Measurements from ENCODE around the gene MGMT.

The MGMT gene

DNA sequence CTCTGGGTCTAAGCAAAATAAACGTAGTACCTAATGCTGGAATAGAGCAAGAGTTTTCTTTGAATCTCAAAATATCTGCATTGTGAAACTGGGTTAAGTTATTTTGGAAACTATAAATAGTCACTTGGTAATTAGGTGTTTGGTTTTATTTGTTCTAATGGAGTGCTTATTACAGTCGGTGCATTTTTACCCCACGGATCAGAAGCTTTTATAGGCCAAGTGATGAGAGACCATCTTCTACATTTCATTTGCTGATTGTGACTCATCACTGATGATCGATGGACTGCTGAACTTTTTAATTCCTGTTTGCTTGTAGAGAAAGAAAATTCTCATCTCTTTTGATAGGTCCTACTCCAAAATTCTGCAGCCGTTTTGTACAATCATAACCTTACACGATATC is 28.2 kb downstream of the MGMT start:
- ATAC-seq (no peak), DNase-seq (no peak)

DNA sequence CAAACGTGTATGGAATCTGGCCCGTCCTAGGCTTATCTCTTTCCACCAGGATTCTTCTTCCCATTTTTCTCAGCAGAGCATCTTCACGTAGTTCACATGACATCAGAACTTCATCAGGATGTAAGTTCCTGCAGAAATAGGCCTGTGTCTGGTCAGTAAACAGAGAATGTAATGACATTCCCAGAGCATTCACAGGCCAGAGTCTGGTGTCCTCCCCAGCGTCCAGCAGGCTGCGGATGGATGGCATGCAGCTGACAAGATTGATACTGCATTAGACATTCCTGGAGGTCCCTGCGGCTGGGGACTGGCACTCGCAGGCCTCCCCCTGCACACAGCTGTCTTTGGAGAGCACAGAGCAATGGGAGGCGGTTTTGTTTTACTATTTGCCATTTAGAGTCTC is 28.7 kb downstream of the MGMT start:
- no peak for DNase-seq
- no peak for ATAC-seq

DNA sequence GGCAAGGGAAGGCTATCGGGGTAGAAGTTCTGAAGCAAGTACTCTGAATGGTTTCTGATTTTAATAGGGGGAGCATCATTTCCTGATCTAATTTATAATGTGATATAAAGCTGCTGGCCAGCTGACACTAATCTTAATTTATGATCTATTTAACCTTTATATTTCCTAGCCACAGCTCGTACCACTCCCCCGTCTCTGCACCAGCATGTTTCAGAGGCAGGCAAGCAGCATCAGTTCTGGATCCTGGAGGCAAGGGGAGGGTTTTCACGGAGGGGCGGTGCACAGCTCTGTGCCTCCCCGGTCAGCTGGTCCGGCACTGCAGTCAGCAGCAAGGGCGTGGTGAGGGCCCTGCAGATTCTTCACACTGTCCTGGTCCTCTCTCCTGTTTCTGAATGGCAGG is 30.0 kb downstream of the MGMT start:
- ATAC-seq (no peak), DNase-seq (no peak)

DNA sequence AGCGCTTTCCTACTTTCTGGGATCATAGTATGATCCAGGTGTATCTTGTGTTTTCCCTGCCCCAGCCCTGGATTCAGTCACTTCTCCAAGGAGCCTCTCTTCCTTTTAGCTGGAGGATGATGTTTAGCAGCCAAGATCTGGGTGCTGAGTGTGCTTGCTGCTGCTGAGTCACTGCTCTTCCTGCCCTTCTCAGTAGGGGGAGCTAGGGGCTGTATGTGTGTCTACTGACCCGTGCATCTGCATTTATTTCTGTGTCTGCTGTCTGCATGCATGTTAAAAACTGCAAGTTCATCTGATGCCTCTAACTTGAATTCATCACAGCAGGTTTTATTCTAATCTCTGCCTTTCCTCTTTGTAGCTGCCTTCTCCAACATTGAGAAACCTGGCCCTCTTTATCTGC is 31.6 kb downstream of the MGMT start:
- ATAC-seq (no peak), DNase-seq (no peak)

DNA sequence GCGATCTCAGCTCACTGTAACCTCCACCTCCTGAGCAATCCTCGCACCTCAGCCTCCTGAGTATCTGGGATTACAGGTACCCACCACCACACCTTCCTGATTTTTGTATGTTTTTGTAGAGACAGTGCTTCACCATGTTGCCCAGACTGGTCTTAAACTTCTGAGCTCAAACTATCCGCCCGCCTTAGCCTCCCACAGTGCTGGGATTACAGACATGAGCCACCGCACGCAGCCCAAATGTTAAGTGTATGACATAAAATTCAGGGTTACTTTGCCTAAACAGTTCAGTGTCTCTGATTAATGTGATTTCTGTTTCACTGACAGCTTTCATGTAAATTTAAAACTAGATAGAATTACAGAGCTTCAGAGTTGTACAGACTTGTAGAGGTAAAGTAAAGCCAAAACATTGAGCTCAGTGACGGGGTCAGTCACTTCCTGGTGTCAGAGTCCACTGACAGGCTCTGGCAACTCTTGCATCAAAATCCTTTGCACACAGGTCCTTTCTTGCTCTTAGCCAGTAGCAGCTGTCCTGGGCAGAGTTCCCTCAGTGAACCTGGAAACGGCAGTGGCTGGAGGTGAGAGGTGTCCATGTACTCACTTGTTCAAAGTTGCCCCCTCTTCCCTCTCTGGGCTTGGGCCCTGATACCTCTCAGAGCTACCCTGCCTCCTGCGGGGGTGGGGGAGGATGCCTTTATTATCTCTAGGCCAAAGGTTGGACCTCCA is 33.7 kb downstream of the MGMT start:
- DNase-seq (no peak), ATAC-seq (no peak)

DNA sequence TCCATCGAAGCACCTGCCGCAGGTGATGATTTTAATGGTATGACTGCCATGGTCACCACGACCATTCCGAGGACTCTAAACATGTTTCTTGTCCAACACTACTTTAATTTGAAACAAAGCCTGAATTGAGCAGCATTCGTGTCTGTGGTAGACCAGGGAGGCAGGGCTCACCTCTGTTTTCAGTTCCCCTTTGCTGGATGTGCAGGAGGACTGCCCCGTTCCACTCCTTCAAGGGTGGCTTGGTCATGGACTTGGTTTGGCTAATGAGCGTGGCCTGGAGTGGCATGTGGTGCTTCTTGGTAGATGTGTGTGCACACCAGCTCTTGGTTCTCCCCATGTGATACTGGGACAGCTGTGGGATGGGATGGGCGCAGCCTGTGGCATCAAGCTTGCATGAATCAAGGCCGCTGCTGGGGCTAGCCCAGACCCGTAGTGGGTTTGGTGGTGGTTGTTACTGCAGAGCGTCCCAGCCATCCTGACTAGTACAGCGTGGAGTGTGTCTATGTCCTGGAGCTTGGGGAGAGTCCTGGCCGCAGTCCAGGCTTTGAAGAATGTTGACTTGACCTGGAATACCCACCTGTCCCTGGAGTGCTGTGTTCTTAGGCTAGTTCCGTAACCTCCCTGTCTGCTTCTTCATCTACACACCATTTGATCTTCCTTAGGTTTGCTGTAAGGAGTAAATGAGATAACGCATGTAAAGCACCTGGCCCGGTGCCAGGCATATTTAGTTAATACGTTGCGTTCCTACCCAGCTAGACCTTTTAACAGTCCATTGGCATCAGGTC is 34.8 kb downstream of the MGMT start:
- DNase-seq: no peak
- ATAC-seq: no peak

DNA sequence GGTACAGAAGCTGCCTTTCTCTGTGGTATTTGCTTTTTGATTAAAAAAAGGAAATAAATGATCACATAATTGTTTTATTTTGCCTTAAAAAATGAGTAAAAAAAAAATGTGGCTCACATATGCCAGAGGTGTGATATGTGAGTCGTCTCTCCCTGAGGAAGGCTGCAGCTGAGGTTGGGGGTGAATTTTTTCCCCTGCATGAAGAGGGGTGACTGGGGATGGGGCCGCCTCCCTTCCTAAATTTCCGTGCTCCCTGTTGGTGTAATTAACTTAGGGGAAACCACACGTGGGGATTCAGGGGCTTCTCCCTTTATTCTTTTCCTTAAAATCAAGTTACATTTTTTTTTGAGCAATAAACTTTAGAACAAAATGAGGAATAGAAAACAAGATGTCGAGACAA is 35.4 kb downstream of the MGMT start:
- DNase-seq (no peak), ATAC-seq (no peak)

DNA sequence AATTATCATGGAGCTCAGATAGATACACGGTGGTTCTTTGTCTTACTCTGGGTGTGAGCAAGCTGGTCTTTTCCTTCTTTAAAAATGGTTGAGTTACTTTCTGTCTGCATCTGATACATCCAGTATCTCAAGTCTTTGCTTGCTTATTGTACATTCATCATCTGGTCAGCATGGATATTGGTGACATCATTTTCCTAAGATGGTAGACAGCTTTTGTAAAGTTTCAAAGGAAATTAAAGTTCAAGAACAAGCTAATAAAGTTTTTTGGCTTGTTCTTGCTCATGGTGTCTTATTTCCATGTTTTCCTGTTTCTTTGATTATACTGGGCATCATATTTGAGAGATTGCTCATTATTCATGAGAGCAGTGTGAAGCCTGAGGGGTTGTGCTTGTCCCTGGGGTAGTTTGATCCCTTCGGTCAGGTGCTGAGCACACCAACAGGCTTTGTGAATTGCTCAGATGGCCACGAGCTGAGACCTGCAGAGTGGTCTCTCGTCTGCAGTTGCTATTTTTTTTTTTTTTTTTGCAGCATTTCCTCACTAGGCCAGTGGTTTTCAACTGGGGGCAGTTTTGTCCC is 38.5 kb downstream of the MGMT start:
- DNase-seq: no peak
- no peak for ATAC-seq

DNA sequence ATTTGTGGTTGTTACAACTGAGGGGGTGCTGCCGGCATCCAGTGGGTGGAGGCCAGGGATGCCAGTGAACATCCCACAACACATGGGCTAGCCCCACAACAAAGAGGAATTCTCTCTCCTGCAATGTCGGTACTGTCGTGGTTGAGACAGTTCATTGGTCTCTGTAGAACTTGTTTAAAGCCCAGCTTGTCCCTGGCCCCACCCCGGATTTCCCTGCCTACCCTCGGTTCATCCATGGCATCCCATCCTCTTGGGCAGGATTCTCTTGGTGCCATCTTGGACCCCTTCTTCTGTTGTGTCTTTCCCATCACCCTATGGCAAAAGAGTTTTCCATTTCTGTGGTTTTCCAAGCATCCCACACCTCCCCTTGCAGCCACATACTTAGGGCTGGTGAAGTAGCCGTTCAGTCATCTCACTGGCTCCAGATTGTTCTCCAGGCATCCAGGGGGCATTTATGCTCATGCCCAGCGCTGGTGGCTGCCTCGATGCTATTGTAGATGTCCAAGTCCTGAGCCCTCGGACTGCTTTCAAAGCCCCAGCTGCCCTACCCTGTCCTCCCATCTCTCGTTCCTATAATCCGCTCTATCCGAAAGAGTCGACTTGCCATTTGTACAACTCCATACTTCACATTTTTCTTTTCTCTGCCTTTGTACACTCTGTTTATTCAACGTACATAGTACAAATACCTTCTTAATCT is 39.2 kb downstream of the MGMT start:
- no peak for DNase-seq
- no peak for ATAC-seq

DNA sequence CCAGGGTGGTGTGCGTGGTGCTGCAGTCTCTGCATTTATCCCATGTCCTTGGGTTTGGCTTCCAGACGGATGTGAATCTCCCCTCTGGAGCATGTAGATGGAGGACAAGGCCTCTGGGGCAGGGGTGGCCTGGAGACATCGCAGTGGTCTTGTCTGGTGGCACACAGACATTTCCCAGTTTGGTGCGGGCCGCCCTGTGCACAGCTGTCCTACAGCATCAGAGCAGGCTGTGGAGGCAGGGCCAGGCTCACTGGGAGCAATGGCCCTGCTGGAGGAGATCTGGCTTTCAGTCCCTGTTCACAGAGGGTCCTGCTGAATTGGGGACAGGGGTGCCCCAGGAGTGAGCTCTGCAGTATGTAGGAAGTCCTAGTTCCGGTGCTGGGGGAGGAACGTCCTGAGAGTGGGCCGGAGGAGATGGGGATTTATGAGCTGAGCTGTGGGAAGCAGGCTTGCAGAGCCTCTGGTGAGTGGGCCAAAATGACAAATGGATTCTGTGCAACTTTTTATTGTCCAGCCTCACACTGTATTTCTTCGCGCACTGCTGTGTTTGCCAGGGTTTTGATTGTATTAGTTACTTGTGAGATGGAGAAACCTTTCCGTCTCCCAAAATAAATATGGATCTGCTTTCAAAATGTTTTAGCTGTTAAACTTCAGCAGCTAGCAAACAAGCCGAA is 40.3 kb downstream of the MGMT start:
- no peak for ATAC-seq
- no peak for DNase-seq

DNA sequence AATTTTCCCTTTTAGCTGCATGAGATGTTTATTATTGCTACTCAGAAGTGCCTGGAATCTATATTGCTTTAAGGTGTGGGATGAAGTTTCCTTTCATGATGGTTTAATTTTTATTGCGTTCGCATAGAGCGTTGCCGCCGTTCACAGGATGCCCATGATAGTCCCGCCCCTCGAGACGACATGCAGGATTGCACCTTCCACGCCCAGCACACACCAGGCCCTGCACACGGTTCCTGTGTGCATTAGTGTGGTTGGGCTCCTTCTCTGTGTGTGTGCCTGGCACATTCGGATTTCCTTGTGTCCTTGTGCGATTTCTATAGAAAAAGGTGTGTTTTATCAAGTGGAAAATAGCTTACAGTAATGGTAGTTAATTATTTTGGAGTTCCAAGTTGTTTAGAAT is 42.1 kb downstream of the MGMT start:
- no peak for DNase-seq
- ATAC-seq: no peak

DNA sequence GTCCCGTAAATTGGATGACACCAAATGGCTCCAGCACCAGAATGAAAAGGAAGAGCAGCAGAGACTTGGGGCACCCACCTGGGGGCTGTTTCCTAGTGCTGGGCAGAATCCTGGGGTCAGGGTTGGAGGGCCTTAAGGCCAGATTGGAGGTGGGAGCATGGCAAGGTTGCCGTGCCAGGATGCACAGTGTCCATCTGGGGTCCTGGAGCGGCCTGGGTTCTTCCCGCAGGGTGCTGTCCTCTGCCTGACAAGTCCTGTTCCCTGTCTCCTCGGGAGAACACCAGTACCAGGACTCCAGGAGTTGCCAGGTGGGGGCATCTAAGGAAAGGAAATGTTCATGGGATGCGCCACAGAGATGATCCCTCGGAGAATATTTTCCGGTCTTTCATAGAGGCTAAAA is 42.8 kb downstream of the MGMT start:
- ATAC-seq: no peak
- no peak for DNase-seq

DNA sequence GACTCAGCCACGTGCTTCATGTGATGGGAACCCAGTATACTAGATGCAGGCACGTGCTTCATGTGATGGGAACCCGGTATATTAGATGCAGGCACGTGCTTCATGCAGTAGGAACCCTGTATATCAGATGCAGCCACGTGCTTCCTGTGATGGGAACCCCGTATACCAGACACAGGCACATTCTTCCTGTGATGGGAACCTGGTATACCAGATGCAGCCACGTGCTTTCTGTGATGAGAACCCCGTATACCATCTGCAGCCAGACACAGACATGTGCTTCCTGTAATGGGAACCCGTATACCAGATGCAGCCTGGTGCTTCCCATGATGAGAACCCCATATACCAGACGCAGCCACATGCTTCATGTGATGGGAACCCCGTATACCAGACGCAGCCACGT is 44.0 kb downstream of the MGMT start:
- no peak for ATAC-seq
- DNase-seq: no peak

DNA sequence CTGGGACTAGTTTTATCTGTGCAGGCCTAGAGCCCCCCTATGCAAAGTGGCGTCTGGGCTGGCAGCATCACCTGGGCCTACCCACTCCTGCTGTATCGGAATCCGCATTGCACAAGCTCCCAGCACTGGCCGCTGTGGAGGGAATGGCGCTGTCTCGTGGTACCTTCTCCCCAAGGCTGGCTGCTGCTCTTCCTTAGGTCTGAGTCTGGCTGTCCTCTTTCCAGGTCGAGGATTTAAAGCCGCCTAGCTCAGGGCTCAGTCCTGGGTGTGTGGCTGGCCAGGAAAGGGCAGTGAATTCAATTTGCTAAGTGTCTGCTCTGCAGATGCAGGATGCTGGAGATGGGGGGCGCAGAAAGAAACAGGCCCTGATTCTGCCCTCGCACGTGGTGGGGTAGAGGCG is 44.7 kb downstream of the MGMT start:
- ATAC-seq (no peak), DNase-seq (no peak)

DNA sequence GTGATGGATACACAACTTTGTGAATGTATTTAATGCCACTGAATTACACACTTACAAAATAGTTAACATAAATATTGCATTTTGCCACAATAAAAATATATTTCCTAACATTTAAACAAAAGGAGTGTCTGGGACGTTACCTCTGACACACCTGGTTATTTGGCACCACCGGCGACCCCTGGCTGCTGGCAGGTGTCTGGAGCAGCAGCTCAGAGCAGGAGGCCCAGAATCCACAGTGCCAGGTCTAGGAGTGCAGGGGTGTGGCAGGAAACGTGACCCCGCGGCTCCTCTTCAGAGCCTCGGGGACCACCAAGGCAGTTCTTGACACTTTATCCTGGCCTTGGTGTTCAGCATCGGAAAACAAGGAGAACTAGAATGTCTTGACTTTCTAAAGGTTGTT is 46.3 kb downstream of the MGMT start:
- no peak for DNase-seq
- ATAC-seq: no peak

DNA sequence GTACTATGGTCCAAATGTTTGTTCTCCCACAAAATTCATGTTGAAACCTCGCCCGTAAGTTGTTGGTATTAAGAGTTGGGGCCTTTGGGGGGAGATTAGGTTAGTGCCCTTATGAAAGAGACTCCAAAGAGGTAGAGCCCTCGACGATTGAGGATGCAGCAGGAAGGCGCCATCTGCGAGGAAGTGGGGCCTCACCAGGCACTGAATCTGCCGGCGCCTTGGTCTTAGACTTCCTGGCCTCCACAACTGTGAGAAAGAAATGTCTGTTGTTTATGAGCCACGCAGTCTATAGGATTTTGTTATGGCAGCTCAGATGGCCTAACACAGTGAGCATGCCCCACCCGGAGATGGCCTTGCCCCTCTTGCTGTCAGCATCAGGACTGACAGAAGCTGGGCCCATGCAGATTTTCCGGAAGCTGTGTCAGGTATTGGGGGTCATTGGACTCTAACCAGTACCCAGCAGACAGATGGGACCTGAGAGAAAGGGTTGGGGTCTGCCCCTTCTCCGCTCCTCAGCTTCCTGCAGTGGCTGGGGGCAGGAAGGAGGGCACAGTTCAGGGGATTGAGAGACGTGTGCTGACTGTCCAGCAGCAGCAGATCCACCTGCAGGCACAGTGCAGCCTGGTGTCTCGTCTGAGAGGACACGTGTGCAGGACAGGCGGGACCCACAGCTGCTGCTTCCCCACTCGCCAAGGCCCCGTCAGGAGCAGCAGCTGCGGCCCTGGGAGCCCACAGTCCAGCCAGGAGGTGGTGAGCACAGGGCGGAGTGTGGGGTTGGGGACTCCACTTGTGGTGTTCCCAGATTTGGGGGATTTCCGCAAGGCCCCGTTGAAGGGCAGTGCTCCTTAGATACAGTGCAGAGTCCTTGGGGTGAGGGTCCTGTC is 47.8 kb downstream of the MGMT start:
- ATAC-seq (no peak), DNase-seq (no peak)

DNA sequence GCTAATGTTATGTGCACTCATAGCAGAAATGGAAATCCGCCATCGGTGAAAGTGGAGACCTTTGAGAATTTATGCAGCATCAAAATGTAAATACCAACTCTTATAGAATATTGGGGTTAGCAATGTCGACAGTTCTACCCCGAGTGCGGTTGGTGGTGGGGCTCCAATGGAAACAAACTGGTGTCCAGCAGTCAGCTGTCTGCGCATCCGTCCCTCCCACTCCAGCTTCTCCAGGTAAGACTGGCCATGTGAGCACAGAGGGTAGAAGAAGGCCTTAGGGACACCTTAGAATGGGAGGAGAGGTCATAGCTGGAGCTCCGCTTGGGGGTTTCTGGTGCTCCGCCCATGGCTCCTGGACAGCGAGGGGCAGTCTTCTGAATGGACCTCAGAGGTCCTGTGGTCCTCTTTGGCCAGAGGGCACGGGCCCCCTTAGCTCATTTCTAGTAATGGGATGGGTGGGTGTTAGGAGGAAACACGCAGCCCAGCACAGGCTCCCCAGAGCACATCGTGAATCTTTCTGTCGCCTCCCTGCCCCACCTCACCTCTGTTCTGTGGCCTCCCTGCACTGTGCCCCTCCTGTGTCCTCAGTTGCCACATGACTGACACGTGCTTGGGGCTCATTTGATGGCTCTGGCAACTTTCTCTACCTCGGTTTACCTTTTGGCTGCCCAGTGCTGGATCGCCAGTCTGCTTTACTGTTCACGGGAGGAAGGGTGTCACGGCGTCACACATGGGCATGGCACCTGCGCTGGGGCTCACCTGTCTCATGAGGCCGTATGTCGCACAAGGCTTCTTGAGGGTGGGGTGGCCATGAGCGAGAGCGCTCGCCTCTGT is 50.0 kb downstream of the MGMT start:
- DNase-seq (no peak), ATAC-seq (no peak)

DNA sequence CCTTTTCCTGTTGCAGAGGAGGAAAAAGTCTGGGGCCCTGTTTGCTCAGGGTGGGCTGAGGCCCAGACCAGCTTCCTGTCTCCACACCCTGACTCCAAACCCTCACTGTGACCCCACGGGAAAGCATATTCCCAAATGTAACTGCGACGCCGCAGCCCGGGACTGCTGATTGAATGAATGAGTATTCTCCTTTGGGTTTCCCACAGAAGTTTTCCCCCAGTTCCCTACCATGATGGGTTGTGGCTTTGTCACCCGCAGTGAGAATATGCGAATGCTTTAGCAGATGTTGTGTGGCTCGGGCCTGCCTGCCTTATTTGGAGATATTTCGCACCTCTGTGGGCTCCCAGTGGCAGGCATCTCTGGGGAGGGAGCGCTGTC is 50.6 kb downstream of the MGMT start:
- no peak for DNase-seq
- ATAC-seq: no peak

DNA sequence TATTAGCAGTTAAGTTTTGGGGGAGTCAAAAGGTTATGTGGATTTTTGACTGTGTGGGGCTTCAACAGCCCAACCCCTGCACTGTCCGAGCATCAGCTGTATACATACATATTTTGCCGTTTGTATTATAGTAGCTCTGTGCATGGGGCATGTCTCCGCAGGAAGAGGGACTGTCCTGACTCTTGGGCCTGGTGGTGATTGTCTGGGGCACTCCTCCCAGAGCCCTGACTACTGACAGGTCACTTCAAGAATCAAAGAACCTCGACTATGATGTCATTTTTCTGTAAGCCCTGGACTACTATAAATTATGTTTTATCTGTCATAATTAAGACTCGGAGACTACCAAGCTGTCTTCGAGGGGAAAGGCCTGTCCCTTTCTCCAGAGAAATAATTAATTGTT is 51.8 kb downstream of the MGMT start:
- no peak for ATAC-seq
- no peak for DNase-seq

DNA sequence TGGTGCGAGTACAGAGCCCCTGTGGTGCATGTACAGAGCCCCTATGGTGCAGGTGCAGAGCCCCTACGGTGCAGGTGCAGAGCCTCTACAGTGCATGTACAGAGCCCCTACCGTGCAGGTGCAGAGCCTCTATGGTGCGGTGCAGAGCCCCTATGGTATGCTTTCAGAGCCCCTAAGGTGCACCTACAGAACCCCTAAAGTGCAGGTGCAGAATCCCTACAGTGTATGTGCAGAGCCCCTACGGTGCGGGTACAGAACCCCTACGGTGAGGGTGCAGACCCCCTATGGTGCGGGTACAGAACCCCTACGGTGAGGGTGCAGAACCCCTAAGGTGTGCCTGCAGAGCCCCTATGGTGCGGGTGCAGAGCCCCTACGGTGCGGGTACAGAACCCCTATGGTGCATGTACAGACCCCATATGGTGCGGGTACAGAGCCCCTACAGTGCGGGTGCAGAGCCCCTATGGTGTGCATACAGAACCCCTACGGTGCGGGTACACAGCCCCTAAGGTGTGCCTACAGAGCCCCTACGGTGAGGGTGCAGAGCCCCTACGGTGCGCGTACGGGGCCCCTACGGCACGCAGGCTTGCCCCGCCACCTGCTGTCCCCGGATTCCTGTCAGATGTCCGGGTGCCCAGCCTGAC is 53.5 kb downstream of the MGMT start:
- DNase-seq (no peak), ATAC-seq (no peak)
